NK-92 (cell line): ENCODE data around the gene TMEM38A.
"Not testable (repeated sequence)": the region's sequence is repeated elsewhere in the genome, so short reads cannot be mapped to it uniquely, and the experiment has no call there.

Experiments
- DNase-seq: peaks from one replicate; lab custom pipeline; 2025; ENCODE audit not compliant: unreplicated experiment; lab: John Stamatoyannopoulos, UW

TMEM38A gene

GRCh38 chr19:16637535-16637934 lies 23.4 kb upstream of the TMEM38A start:
- DNase-seq: no peak

- no peak for DNase-seq
Observed at GRCh38 chr19:16638666-16639065, 22.3 kb upstream of the TMEM38A start.

- DNase-seq: no peak
Observed at GRCh38 chr19:16640951-16641350, 20.0 kb upstream of the TMEM38A start.

GRCh38 chr19:16641695-16642094 lies 19.2 kb upstream of the TMEM38A start:
- no peak for DNase-seq

GRCh38 chr19:16645140-16645539 lies 15.8 kb upstream of the TMEM38A start:
- DNase-seq: no peak

GRCh38 chr19:16649734-16650133 lies 11.2 kb upstream of the TMEM38A start:
- no peak for DNase-seq

- DNase-seq: no peak
Observed at GRCh38 chr19:16650821-16651220, 10.1 kb upstream of the TMEM38A start.

- DNase-seq: not testable (repeated sequence)
Observed at GRCh38 chr19:16651421-16652188, 9.3 kb upstream of the TMEM38A start.

- no peak for DNase-seq
Observed at GRCh38 chr19:16652854-16653253, 8.1 kb upstream of the TMEM38A start.

- DNase-seq: no peak
Observed at GRCh38 chr19:16654140-16654539, 6.8 kb upstream of the TMEM38A start.

- DNase-seq: no peak
Observed at GRCh38 chr19:16654627-16655026, 6.3 kb upstream of the TMEM38A start.

GRCh38 chr19:16655727-16656126 lies 5.2 kb upstream of the TMEM38A start:
- no peak for DNase-seq

GRCh38 chr19:16657384-16657783 lies 3.6 kb upstream of the TMEM38A start:
- DNase-seq: no peak

- DNase-seq: no peak
Observed at GRCh38 chr19:16659464-16659831, 1.5 kb upstream of the TMEM38A start.

- DNase-seq: peak; percentile 88
Observed at GRCh38 chr19:16659832-16660708, 869 bp upstream of the TMEM38A start, which contains the start of gene SMIM7. SMIM7 (minus strand) TSS chr19:16660144; CDS start chr19:16660110, 34 bp downstream.

- no peak for DNase-seq
Observed at GRCh38 chr19:16661480-16662034, 618 bp downstream of the TMEM38A start.

- no peak for DNase-seq
Observed at GRCh38 chr19:16668176-16668575, 7.2 kb downstream of the TMEM38A start.

- DNase-seq: not testable (repeated sequence)
Observed at GRCh38 chr19:16668702-16669101, 7.8 kb downstream of the TMEM38A start.

- no peak for DNase-seq
Observed at GRCh38 chr19:16670291-16670690, 9.4 kb downstream of the TMEM38A start.

- DNase-seq: no peak
Observed at GRCh38 chr19:16671652-16672274, 10.8 kb downstream of the TMEM38A start.

- DNase-seq: no peak
Observed at GRCh38 chr19:16673231-16673630, 12.3 kb downstream of the TMEM38A start.
